ENCODE measurements around the gene MAD1L1. TPM values are rescaled to one million over a fixed set of nuclear protein-coding genes. Genes with fewer than 3 reads are reported as not detected.
A peak's percentile ranks its signal among the peaks of the same experiment; 100 is the strongest.
"Not testable (repeated sequence)": the region's sequence is repeated elsewhere in the genome, so short reads cannot be mapped to it uniquely, and the experiment has no call there.

The MAD1L1 gene
- total RNA-seq, 1 donor from 2014 or later: 58.0 TPM

GRCh38 chr7:1849351-1850041 is 383.2 kb downstream of the MAD1L1 start:
- DNase-seq: no peak

GRCh38 chr7:1848911-1849311 is 383.8 kb downstream of the MAD1L1 start:
- DNase-seq: no peak

DNA sequence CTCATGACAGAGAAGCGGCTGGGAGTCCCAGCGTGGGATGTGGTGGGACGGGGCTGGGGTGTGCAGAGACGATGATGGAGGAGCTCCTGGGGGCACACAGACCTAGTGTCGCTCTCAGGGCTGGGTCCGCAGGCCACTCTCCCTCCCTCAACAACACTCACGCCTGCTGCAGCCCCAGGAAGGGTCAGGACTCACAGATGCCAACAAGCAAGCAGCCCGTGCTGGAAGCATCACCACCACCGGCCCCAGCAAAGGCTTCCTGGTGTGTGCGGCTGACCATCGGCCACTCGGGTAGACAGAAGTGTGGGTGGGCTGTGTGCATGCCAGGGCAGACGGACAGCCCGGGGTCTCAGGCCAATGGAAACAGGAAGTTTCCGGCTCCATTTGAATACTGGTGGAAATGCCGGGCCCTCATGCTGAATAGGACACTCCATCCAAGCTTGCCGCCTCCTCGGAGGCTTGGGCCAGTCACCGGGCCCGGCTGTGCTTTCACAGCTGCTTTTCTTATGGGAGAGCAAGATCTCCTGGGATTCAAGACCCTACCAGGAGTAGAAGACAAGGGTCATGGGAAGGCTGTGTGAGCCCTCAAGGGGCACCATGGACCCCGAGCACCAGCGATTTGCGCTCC is 384.6 kb downstream of the MAD1L1 start:
- DNase-seq: no peak

DNA sequence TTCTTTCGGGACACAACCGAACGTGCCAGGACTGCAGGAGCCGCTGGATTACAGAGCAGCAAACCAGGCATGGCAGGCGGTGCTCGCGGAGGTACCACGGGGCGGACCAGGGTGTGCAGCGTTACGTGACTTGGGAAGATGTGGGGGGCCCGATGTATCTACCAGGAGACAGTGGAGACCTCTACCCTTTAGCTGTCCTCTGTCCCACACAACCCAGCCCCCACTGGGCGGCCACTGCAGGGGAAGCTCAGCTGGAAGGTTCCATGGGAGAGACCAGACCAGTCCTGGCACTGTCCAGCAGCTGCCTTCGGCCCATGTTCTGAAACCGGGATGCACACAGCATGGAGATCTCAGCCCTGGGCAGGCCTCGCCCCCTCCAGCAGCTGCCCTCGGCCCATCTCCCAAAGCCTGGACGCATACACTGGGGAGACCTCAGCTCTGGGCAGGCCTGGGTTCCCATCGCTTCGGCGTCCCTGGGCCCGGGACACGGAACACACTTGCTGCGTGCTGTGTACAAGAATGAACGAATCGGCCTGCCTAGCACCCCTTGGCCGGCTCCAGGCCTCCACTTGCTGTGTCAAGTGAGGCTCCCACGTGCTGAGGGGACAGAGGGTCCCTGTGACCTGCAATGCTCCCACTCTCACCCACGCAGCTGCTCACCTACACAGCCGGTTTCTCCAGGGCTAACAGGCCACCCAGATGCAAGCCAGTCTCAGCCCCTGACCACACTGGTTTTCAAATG is 385.3 kb downstream of the MAD1L1 start:
- DNase-seq: no peak

GRCh38 chr7:1846331-1847065 is 386.2 kb downstream of the MAD1L1 start:
- DNase-seq: no peak

GRCh38 chr7:1845536-1846311 is 387.0 kb downstream of the MAD1L1 start:
- DNase-seq: no peak

DNA sequence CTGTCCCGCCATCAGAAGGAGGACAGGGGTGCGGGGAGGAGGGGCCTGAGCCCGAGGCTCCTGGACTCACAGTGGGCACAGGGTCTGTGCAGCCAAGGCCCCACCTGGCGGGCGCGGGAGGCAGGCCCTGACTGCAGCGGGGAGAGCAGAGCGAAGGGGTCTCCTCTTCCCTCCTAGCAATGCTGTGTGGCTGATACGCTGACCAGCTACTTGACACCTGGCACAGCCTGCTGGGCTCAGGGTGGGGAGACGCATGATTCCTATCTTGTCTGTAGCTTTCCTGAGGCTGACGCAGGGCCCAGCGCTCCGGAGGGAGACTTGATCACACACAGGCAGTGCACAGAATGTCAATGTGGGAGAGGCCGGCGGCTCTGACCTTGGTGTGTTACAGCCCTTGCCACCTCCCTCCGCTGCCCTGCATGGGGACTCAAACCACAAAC is 387.8 kb downstream of the MAD1L1 start:
- DNase-seq: no peak

DNA sequence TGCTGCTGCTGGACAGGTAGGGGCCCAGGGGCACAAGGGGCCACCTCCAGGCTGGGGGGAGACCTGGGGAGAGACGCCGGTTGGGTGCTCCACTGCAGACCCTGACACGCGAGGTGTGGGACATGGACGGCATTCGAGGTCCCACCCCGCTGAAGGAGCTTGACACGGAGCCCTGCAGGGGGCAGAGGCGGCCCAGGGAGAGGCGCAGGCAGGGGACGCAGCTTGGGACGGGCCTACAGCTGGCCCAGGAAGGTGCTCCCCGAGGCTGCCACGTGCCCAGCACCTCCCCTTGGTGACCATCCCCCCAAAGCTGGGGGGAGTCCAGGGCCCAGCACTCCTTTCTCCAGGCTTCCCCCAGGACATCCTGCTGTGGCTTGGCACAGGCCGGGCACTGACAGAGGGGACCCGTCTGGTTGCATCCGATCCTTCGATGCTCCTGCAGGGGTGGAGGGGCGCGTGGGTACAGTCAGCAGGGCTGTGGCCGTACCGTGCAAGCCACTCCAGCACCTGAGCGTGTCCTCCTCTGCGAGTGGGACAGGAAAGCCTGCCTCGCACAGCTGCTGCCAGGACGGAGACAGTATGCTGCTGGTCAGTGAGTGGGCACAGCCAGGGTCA is 388.3 kb downstream of the MAD1L1 start:
- no peak for DNase-seq

GRCh38 chr7:1843921-1844335 is 388.8 kb downstream of the MAD1L1 start:
- no peak for DNase-seq

DNA sequence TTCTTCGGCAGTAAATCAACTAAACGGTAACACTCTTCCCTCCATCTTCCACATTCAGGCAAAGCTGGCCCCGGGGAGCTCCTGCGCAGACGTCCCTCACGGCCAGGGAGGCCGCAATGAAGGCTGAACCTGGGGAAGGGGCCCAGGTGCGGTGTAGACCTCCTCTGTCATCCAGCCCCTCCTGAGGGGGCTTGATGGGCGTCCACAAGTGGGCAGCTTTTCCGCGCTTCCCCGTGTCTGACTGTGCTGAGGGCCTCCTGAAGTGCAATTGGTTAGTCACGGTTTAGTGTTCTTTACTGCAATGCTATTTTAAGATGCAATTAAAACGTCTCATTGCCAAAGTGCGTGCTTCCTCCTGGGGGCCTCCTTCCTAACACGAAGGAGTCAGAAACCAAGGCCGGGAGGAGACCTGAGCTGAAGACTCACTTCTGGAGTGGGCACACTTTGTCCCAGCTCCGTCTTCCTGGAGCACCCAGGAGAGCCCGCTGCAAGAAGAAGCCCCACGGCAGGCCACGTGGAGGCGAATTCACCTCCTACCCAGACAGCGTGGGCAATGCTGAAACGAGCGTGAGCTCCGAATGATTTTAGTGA is 389.4 kb downstream of the MAD1L1 start:
- DNase-seq: peak; percentile 83

GRCh38 chr7:1842321-1843221 is 390.2 kb downstream of the MAD1L1 start:
- DNase-seq: peak; percentile 94

- not testable (repeated sequence) for DNase-seq
Observed at GRCh38 chr7:1841286-1842021, 391.3 kb downstream of the MAD1L1 start.

- not testable (repeated sequence) for DNase-seq
Observed at GRCh38 chr7:1840744-1841143, 392.0 kb downstream of the MAD1L1 start.

DNA sequence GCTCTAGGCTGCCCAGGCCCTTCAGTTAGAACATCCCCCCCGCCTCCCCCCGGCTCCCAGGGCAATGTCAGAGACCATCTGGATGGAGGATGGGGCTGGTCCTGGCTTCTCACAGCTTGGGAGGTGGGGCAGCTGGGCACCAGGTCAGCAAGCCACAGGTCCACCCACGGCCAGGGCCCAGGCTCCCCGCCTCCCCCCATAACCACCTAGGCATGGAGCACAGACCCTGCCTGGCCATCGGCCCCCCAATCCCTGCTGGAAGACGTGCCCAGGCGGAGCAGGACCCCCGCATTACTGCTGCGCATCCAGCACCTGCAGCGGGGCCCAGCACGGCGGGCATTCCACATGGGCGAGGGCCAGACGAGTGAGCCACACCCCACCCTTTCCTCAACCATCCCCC is 393.0 kb downstream of the MAD1L1 start:
- no peak for DNase-seq

GRCh38 chr7:1838911-1839531 is 393.7 kb downstream of the MAD1L1 start:
- DNase-seq: not testable (repeated sequence)

- DNase-seq: not testable (repeated sequence)
Observed at GRCh38 chr7:1838544-1838872, 394.2 kb downstream of the MAD1L1 start.

DNA sequence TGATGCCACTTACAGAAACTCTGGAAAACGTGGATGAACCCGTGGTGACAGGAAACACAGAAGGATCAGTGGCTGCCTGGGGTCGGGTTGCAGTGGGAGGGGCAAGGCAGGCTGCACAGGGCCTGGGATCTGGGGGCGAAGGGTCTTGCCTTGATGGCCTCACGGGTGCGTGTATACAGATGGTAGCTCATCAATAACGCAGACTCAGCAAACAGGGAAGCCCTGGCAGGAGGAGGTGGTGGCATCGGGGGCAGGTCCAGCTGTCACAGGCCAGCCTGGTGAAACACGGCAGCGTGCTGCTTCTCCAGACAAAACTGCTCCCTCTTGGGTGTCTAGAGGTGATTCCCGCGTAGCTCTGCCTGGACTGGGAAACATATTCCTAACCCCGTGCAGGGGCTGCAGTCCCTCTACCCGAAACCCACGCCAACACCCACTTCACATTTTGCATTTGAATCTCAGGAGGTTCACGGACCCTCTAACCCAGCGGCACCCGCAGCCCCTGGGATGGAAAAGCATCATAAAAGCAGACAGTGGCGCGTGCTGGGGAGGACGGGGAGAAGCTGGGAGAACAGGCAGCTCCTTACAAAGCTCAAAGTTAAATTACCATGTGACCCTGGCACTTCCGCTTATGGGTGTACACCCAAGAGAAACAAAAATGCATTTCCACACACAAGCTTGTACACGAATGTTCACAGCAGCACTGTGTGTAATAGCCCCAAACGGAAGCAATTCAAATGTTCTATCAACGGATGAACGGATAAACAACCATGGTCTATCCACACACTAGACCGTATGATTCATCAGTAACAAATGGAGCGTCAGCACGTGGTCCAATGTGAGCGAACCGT is 394.8 kb downstream of the MAD1L1 start:
- peak; percentile 1 for DNase-seq
